Fibroblast of villous mesenchyme (primary cell): ENCODE measurements around the gene TBC1D5. TPM values are rescaled to one million over a fixed set of nuclear protein-coding genes. Genes with fewer than 3 reads are reported as not detected.
A peak's percentile ranks its signal among the peaks of the same experiment; 100 is the strongest.

ENCODE experiments used
- DNase-seq: peaks from one replicate; pipeline ENCODE4 v3.0.0-alpha.2; 2010; ENCODE audit warnings: low read depth
- H3K4me3 ChIP-seq: 2 replicates; pipeline ENCODE4 v1.5.1; 2011; ENCODE audit warnings: low read depth, mild to moderate bottlenecking, low read length
- CTCF ChIP-seq: IDR thresholded peaks from 2 replicates; pipeline ENCODE4 v1.5.1; 2012; ENCODE audit warnings: low read depth, mild to moderate bottlenecking, low read length; ENCODE audit not compliant: insufficient read depth
- total RNA-seq: library from RNA; depleted of rRNA; stranded (reverse); fragments of >200 nt; gene quantifications from 2 replicates; pipeline ENCODE4 v1.2.3, GENCODE V29; 2012

The TBC1D5 gene
- total RNA-seq, 1 donor, result 107 TPM

GRCh38 chr3:17307887-17308286 lies 434.5 kb downstream of the TBC1D5 start:
- no peak overlapping the region for H3K4me3 ChIP-seq
- no peak for TF ChIP-seq CTCF
- DNase-seq, result no peak

- no peak for TF ChIP-seq CTCF
- H3K4me3 ChIP-seq, result no peak overlapping the region
- no peak for DNase-seq
These were observed 434.9 kb downstream of the TBC1D5 start for GRCh38 chr3:17307482-17307881.

GRCh38 chr3:17304969-17305368 lies 437.5 kb downstream of the TBC1D5 start:
- no peak for DNase-seq
- no peak for TF ChIP-seq CTCF
- no peak overlapping the region for H3K4me3 ChIP-seq

- peak; percentile 12 for DNase-seq
- no peak for TF ChIP-seq CTCF
These were observed 439.7 kb downstream of the TBC1D5 start for GRCh38 chr3:17302774-17303173.

GRCh38 chr3:17302170-17302569 lies 440.3 kb downstream of the TBC1D5 start:
- TF ChIP-seq CTCF, result no peak
- no peak for DNase-seq
- no peak overlapping the region for H3K4me3 ChIP-seq

More at GRCh38 chr3:17302774-17303173, 439.7 kb downstream of the TBC1D5 start:
- H3K4me3 ChIP-seq, result no peak overlapping the region

- no peak for TF ChIP-seq CTCF
- no peak overlapping the region for H3K4me3 ChIP-seq
- no peak for DNase-seq
These were observed 441.2 kb downstream of the TBC1D5 start for GRCh38 chr3:17301271-17301670.

GRCh38 chr3:17300441-17300840 lies 442.0 kb downstream of the TBC1D5 start:
- TF ChIP-seq CTCF, result no peak
- H3K4me3 ChIP-seq, result no peak overlapping the region
- DNase-seq, result no peak
